GM19193 (cell line): Measurements from ENCODE around the gene RET.

Source experiments
- POLR2A ChIP-seq: IDR thresholded peaks from 4 replicates; pipeline ENCODE4 v1.6.1; 2011; ENCODE audit not compliant: insufficient read depth, insufficient read length; ENCODE audit errors: extremely low read depth

Gene RET

DNA sequence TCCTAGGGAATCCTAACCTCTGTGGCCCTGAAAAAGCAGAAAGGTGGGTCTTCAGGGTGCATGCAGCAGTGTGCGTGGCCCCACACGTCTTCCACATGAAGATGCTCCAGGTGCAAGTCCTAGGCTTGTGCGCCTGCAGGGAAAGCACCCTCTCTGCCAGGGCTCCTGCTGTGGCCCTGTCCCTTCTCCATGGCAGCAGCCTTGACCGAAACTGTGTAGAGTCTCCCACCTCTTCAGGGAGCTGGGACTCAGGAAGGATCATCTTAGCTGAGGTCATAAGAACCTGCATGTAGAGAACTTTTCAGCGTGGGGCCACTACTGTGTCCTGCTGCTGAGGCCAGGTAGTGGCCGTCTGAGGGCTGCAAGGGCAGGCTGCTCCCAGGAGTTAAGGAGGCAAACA is 55.0 kb downstream of the RET start:
- TF ChIP-seq POLR2A = no peak

DNA sequence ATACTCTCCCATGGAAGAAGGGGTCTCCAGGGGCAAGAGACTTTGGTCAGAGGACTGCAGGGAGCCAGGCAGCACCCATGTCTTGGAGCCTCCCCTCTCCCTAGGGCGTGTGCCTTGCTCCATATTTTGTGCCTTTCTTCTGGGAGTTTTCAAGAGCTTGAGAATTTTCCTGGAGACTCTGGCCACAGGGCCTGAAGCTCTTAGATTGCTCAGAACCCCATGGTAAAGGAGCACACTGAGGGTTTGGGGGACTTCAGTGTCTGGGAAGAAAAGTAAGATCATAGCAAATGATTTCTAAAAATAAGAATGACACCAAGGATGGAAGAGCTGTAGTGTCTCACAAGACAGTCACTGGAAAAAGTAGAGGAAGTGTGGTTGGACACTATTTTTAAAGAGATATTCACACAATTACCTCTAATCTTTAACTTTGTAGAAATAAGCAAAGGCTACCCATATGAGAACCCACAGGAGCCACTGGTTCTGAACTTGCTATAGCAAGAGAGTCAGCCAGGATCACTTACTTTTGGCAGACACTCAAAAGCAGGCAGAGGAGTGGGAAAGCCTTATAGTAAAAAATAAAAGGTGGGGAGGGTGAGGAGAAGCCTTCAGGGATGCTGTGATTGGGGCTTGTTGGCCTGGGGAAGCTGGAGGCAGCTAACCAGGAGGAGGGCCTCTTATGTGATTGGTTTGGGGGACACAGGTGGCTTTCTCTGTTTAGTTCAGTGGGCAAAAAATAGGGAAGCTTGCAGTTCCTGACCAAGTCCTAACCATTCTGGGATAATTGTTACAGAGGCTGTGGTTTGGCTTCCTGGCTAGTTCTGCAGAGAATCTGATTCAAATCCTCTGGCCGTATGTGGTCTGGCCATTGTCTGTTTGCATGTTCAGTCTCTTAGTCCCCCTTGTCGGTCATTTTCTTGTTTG is 56.3 kb downstream of the RET start:
- TF ChIP-seq POLR2A = no peak

DNA sequence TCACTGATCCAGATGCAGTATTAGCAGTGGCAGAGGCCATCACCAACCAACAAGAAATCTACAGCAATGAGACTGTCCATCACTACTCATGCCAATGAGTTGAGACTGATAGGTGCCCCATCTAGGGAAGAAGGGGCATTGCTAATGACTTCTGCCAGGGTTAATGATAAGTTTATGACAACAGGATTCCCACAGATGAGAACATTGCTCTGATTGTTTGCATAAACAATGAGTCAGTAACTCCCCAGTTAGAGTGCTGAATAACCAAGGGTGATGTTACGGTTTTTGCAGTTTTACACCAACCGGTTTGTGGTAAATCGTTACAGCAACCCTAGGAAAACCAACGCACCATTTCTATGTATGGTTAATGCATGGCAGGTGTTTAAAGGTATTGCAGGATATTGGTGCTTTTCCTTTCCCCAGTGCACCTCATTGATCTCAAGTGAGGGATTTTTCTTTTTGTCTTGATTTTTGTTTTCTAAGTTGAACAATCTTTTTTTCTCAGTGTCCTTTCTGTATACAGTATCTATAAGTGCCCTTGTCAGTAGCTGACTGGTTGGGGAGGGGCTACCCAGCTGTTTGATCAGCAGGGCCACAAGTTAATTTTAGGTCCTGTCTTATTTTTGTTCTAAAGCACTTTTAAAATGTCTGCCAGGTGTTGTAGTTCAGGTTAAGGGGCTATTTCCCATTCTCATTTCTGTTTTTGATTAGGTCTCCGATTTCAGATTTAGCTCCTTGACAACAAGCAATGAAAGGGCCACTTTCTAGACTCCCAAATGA is 57.4 kb downstream of the RET start:
- no peak for TF ChIP-seq POLR2A

DNA sequence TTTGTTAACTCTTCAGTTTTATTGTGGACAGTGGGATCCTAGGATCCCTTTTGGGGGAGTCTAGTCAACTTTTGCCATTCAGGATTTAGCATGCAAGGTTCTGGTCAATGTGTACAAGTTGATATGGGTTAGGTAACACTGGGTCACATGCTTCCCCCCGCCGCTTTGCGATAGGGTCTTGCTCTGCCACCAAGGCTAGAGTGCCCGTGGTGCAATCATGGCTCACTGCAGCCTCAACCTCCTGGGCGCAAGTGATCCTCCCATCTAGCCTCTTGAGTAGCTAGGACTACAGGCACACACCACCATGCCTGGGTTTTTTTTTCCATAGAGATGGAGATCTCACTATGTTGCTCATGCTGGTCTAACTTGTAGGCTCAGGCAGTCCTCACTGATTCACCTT is 58.2 kb downstream of the RET start:
- no peak for TF ChIP-seq POLR2A

DNA sequence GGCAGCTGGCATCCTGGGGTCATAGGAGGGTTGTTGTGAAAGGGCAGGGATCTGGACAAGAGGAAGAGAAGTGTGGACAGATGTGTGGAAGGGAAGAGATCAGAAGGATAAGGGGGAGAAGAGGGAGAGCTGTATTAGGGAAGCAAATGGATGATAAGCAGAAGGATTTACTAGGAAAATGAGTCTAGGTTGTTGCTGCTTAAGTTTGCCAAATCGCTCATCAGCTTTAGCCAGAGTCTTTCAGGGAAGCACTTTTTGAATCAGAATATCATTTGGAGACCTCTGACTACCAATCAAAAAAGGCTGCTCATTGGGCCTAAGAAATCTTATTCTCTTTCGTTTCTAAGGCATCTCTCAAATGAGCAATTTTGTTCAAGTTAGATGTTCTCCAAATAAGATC is 58.8 kb downstream of the RET start:
- no peak for TF ChIP-seq POLR2A

DNA sequence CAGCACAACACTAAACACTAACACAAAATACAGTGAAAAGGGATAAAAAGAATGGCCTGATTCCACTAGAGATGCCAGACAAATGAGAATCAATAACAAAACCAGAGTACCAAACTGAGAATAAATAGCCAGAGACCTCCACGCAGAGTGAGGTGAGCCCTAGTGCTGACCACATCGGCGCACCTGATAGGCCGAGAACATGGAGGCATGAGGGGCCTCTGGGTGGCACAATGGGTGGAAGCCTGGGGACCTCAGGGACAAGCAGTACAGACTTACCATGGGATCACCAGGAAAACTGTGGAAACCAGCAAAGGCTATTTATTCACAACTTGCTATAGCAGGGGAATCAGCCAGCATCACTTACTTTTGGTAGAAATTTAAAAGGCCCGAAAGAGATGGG is 59.6 kb downstream of the RET start:
- no peak for TF ChIP-seq POLR2A

DNA sequence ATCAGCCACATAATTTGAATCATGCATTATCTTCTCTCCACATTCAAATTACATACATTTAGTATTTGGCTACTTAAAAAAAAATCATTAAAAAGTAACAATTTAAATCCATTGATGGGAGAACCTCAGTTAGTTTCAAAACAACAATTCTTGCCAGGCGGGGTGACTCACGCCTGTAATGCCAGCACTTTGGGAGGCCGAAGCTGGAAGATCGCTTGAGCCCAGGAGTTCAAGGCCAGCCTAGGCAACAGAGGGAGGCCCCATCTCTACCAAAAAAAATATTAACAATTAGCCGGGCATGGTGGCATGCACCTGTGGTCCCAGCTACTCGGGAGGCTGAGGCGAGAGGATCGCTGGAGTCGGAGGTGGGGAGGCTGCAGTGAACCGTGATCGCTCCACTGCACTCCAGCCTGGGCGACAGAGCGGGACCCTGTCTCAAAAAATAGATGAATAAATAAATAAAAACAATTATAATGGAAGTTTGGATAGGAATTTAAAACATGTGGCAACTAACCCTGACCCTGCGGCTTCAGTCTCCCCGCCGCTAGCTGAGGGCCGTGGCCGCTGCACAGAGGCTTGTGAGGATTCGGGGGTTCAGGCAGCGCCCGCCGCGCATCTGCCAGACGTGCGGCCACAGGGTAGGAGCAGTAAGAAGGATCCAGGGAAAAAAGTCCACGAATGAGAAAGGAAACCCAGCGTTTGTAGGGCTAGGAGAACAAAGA is 60.3 kb downstream of the RET start:
- TF ChIP-seq POLR2A = no peak

DNA sequence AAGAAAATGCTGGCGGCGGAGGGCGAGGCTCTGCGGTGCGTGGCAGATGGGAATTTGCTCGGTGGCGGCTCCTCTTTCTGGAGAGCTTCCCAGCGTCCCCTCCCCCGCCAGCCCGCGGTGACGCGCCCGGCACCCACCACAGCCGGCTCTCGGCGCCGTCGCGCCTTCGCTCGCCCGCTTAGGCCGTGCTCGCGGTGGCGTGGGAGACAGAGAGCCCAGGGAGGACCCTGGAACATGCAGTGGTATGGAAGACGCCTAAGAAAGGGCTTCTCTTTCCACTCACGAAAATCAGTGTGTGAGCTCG is 60.8 kb downstream of the RET start:
- TF ChIP-seq POLR2A = no peak

DNA sequence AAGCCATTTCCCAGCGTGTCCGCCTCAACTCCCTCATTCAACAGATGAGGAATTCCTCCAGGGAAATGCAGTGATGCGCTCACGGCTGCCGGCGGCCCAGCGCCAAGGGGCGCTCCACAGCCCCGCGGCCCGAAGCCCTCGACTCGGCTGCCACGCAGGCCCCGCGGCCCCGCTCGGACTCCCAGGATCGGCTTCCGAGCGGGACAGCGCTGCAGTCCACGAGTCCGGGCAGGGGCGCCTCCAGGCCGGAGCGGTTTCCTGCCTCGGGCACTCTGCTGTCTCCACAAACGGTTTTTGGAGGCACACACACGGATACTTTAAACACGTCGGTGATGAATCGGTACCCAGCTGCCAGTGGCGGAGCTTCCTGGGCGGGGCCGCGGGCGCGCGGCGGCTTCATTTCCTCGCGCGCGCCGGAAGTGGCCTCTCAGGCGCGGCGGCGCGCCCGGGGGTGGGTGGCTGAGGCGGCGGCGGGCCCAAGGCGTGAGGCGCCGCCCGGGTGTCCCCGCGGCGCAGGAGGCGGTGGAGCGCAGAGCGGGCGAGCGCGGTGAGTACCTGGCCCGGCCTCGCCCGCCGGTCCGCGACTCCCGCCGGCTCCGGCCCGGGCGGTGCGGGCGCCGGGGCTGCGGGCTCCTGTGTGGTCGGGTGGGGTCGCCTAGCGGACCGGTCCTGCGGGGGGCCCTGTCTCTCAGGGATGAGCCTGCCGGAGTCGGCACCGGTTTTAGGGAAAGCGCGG is 61.3 kb downstream of the RET start, which contains the start of gene CSGALNACT2:
Gene CSGALNACT2 (plus strand): TSS at position 425 of the 736 bp plus-strand sequence. CDS start 16,705 bp downstream, outside the sequence.
- peak; percentile 89 for TF ChIP-seq POLR2A

DNA sequence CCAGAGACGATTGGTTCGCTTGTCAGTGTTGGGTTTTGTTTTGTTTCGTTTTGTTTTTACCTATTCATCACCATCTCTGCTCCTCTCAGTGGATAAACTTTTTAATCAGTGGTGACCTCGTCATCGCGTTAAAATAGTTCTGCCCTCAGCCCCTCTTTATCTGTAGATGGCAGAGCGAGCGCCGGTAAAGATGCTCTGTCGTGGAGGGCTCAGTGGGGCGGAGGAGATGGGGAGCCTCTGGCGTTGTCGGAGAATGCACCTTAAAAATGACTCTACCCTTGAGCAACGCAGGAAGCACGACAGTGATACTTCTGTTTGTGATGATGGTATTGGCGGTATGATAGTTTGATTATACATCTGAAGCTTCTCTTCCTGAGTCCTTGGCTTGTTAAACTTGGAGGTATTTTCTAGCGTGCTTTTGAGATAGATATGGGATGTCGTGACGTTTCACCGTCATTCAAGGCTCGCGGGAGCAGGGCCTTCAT is 61.9 kb downstream of the RET start:
- TF ChIP-seq POLR2A = no peak

DNA sequence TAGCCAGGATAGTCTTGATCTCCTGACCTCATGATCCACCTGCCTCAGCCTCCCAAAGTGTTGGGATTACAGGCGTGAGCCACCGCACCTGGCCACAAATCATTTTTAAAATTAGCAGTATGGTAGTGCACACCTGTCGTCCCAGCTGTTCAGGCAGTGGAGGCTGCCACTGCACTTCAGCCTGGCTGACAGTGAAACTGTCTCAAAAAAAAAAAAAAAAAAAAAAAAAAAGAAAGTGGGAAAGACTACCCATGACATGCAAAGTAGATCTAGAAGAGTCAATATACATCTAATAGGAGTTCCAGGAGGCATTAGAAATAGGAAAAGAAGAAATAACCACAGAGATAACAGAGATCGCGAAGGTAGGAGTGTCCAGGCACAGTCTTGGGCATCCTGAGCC is 64.6 kb downstream of the RET start:
- TF ChIP-seq POLR2A = no peak

DNA sequence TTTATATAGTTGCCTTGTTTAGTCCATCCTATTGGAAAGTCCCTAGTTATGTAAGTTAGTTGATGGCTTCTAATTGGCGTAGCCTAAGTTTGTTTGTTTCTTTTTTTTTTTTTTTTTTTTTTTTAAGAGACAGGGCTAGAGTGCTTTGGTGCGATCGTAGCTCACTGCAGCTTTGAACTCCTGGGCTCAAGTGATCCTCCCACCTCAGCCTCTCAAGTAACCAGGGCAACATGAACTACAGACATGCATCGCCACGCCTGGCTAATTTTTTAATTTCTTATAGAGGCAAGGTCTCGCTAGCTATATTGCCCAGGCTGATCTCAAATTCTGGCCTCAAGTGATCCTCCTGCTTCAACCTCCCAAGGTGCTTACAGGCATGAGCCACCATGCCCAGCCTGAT is 68.4 kb downstream of the RET start:
- no peak for TF ChIP-seq POLR2A

DNA sequence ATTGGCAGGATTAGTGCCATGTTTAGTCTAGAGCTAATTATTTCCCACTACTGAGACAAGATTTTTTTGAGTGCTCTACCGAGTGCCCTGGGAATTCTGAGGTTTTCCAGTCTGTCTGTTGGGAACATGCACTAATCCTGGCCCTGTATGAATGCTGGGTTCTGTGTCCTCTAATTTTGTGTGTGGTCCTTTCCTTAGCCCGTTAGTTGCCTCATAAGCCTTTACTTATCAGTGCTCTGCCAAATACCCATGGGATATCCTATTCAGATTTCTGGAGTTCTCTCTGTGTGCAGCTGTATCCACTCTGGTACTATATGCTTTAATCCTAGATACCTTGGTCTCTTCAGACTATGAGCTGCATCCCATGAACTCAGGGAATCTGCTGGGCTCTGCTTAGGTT is 74.5 kb downstream of the RET start:
- no peak for TF ChIP-seq POLR2A

DNA sequence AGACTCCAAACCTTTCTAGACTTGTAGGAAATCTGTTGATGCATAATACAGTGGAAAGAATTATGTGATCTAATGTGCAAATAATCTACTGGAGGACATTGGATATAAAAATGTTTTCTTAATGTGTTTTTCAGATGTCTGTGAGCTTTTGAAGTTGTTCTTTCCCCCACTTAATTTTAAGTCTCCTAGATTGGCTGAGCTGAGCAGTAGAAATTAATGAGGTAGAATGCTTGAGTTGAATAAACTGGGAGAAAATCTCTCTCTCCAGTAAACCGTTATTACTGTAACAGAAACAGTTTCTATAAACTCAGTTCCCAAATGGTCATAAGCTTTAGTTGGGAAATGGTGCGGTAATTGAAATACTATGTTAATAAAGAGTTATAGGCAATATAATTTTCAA is 77.0 kb downstream of the RET start:
- no peak for TF ChIP-seq POLR2A

DNA sequence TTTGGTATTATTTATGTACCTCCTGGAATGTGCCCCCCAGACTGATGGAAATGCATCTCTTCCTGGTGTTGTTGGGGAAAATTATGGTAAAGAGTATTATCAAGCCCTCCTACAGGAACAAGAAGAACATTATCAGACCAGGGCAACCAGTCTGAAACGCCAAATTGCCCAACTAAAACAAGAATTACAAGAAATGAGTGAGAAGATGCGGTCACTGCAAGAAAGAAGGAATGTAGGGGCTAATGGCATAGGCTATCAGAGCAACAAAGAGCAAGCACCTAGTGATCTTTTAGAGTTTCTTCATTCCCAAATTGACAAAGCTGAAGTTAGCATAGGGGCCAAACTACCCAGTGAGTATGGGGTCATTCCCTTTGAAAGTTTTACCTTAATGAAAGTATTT is 78.4 kb downstream of the RET start:
- TF ChIP-seq POLR2A = no peak

DNA sequence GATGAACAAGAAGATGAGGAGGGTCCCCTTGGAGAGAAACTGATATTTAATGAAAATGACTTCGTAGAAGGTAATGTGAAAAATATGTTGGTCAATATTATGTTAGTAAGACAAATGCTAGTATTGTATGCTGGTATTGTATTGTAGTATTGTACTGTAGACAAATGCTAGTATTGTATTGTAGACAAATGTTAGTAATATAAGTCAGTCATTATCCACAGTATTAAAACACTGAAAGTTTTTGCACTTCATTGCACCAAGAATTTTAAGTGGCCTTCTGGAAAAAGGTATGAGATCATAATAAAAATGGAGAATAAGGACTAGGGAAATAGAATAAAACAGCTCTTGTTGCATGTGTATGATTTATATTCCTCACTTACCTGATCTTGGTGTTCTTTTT is 78.9 kb downstream of the RET start:
- TF ChIP-seq POLR2A = no peak
